GM21381 (cell line): ENCODE data around the gene HRAS.

Experiments
- ATAC-seq: cut with Tn5 transposase; IDR thresholded peaks from one replicate; pipeline ENCODE4 v1.9.1; 2021; ENCODE audit warnings: mild to moderate bottlenecking, moderate library complexity; ENCODE audit not compliant: unreplicated experiment

The HRAS gene

DNA sequence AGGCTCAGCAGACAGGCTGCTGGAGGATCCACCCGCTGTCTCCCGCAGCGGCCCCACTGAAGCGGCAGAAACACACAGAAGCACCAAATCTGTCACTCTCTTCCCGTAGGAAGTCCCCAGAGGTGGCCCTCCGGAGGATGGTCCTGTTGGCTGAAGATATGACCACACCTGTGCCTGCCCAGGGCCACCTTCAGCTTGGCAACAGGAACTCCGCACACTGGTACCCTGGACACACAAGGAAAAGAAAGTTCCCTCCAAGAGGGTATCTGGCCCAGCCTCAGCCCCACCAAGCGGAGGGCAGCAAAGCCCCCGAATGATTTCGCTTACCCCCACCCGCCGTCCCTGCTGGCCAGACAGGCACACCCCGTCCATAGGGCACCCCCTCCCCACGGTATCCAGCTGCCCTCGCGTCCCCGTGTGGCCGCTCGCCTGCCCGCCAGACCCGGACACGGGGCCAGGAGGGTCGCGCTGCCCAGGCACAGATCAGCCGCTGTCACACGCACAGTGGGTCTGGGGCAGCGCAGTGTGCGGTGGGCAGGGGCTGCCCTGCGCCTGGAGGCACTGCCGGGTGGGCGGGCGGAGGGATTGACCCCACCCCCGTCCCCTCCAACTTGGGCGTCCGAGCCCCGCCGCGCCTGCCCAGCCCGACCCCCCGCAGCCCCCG is 32.4 kb upstream of the HRAS start:
- ATAC-seq: no peak

DNA sequence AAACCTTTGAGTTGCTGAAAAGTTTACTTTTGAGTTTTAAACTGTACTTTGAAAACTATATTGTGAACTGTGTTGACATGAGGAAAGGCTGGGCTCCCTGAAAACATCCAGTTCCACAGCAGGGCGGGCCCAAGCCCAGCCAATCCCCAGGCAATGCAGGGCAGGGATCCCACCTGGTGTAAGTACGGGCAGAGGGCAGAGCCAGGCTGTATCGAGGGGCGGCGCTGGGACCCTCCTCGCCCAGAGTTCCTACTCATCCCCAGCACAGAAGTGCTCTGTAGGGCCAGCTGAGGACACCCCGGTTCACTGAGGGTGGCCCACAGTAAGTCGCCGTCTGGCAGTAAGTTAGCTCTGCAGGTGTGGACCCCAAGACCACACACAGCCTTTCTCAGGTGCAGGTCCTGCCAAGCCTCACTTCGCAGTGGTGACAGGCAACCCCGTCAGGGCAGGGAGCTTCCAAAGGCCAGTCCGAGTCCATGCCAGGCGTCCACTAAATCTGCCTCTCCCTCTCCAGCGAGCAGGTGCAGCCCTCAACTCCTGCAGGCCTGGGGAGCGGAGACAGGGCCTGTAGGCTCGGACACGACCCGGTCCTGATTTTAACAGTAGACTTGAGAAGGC is 31.7 kb upstream of the HRAS start:
- no peak for ATAC-seq

DNA sequence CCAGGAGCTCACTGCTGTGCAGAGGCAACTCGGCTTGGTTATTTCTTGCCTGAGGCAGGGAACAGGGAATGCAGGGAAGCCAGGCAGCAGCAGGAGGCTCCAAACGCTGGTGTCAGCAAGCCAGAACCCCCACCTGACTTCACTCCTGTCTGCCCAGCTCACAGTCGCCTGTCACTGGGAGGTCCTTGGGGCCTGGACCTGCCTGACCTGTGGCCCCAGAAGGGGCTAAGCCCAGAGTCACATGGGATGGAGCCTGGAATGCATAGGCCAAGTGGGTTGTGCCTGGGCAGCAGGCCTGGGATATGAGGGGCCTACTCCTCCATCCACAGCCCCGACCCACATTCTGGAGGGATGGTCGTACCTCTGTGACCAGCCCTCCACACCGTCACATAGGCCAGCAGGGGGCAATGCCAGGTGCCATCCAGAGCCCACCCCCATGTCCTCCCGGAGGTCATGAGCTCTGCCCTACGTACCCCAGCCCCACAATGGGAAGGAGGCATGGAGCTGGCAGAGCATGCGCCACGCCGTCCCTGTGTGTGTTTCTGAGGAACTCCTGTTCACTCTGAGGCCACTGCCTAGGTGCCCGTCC is 30.6 kb upstream of the HRAS start:
- ATAC-seq: no peak

DNA sequence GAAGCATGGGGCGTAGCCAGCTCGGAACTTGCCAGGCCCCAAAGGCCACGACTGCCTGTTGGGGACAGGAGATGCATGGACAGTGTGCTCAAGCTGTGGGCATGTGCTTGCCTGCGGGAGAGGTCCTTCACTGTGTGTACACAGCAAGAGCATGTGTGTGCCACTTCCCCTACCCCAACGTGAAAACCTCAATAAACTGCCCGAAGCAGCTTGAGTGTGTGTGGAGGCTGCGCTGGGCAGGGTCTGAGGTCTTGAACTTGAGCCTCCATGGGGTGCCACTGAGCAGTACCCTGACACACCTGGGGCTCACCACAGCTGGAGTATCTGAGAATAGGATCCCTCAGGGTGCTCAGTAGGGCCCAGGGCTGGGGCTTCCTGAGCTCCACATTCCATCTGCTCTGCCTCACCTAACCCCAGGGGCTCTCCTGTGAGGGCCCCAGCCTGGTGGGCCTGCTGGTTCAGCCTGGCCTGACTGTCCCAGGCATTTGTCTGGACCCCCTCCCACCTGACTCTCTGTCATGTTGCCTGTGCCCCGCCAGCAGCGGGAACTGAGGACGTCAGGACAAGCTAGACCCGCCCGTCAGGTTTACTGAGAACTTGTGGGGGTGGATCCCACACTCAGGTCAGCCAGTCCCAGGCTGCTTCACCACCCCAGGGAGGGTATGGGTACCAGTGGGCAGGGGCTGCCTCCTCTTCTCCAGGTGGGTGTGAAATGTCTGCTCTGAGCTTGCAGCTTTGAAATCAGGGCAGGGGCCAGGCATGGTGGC is 28.6 kb upstream of the HRAS start:
- no peak for ATAC-seq

DNA sequence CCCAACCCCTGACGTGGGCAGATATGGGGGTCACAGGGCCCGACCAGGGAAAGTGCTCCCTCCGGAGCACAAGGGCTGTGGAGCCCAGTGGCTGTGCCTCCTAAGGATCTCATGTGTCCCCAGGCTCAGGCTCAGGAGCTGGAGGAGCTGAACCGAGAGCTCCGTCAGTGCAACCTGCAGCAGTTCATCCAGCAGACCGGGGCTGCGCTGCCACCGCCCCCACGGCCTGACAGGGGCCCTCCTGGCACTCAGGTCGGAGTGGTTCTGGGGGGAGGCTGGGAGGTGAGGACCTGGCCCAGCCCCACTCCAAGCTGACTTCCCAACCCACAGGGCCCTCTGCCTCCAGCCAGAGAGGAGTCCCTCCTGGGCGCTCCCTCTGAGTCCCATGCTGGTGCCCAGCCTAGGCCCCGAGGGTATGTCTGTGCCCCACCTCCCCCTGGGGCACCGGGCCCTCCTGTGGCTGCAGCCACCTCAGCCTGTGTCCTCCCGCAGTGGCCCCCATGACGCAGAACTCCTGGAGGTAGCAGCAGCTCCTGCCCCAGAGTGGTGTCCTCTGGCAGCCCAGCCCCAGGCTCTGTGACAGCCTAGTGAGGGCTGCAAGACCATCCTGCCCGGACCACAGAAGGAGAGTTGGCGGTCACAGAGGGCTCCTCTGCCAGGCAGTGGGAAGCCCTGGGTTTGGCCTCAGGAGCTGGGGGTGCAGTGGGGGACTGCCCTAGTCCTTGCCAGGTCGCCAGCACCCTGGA is 27.9 kb upstream of the HRAS start:
- ATAC-seq: no peak

DNA sequence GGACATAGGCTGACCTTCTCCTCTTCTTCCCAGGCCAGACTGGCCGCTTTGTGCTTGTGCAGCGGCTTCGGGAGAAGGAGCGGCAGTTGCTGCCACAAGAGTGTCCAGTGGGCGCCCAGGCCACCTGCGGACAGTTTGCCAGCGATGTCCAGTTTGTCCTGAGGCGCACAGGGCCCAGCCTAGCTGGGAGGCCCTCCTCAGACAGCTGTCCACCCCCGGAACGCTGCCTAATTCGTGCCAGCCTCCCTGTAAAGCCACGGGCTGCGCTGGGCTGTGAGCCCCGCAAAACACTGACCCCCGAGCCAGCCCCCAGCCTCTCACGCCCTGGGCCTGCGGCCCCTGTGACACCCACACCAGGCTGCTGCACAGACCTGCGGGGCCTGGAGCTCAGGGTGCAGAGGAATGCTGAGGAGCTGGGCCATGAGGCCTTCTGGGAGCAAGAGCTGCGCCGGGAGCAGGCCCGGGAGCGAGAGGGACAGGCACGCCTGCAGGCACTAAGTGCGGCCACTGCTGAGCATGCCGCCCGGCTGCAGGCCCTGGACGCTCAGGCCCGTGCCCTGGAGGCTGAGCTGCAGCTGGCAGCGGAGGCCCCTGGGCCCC is 26.8 kb upstream of the HRAS start:
- no peak for ATAC-seq

DNA sequence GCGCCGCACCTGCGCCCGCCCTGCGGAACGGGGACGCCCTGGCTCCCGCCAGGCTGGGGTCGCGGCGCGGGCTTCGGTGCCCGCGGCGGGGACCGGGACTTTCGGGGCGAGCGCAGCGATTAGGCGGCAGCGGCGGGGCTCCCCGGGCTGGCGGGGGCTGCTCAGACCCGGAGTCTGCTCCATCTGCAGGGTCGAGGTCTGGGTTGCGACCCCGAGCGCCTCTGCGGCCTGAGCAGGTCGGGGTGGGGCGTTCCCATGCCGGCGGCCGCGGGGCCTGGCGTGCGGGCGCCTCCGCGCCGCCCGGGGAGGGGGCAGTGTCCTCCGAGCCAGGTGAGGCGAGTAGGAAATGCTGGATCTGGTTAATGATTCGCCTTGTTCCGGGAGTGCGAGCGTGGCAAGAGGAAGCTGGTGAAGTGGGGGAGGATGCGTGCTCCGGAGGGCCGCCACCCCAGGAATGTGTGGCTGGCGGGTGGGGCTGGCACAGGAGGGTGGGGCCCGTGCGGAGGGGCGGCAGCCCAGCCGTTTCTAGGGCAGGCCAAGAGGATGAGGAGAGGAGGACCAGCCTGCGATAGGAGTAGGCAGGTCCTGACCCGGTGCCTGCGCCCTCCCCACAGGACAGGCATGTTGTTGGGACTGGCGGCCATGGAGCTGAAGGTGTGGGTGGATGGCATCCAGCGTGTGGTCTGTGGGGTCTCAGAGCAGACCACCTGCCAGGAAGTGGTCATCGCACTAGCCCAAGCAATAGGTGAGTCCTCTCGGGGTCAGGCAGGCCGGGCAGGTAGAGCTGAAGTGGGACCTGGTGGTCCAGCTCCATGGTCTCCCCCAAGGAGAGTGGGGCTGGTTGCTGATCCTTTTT is 26.0 kb upstream of the HRAS start:
- peak; percentile 16 for ATAC-seq

DNA sequence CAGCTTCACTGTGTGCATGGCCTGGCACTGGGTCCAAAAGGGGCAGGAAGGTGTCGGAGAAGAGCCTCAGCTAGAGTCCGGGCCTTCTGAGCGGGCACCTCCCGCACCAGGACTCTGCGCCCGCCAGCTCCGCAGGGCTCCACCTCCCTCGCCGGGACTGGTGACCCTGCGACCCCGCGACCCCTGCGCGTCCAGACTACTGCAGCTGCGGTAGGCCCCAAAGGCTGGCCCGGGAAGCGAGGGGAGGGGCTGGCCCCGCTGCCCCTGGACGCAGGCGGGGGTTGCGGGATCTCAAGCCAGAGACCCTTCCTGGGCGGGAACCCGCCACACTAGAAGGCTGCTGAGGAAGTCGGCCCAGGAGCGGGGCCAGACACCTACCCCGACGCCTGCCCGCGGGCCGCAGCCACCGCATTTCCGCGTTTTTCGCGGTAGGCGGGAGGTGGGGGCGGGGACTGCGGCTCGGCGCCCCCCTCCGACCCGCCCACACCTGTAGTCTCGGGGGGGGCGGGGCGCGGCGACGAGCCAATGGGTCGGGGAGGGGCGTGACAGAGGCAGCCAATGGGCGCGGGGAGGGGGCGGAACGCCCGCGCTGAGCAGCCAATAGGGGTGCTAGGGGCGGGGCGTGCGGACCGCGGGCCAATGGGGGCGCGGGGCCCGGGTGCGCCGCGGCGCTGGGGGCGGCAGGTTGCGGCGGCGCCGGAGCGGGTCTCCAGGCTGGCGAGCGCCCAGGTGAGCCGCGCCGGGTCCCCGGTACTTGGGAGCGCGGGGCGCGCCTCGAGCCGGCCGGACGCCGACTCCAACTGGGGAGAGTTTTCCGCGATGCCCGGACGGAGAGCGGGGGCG is 25.1 kb upstream of the HRAS start, which contains the start of the genes LMNTD2 and RASSF7:
LMNTD2 (minus strand) TSS at position 434 of the 843 bp plus-strand sequence; CDS start at position 412, 22 bp downstream.
RASSF7 (plus strand) TSS at position 666 of the 843 bp plus-strand sequence. CDS start 799 bp downstream, outside the sequence.
- peak; percentile 71 for ATAC-seq

DNA sequence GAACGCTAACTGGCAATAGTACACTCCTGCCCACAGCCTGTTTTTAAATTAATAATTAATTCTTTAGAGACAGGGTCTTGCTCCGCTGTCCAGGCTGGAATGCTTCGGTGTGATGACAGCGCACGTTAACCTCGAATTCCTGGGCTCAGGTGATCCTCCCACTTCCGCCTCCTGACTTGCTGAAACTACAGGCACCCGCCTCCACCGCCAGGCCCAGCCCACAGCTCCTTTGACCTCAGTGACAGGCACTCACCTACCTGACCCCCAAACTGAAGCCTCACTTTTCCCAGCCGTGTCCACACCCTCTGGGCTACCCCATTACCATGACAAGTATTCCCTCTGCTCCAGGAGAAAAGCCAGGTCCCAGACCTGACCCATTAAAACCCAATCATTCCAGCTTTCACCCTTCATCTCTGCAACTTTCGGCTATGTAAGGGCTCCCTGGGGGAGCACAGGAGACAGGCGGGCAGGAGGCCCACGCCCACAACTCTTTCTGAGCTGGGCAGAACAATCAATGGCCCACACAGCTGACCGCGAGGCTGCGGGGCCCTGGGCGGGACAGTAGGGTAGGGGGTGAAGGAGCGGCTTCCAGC is 24.4 kb upstream of the HRAS start:
- no peak for ATAC-seq

DNA sequence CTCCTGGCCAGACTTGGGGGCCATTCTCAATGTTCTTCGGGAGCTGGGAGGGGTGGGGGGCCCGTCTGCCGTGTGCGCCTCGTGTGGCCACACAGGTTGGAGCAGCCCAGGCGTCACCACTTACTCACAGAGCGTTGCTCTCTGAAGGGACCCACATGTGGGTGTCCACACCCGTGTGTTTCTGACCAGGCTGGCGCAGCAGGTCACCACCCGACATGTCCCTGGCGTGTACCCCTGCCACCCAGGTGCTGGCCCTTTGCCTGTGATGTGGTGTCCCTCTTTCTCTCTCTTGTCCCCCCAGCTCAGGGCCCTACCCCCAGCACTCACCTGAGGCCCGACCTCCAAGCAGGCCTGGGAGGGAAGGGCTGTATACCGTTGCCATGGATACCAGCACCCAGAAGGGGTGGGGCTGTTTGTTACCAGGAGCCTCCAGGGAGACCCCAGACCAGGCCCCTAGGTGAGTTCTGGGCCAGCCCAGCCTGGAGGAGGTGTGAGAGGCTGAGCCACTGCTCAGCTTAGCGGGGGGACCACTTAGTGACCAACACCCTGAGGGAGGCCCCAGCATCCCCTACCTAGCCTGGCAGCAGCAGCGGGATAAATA is 23.7 kb upstream of the HRAS start:
- ATAC-seq: no peak

DNA sequence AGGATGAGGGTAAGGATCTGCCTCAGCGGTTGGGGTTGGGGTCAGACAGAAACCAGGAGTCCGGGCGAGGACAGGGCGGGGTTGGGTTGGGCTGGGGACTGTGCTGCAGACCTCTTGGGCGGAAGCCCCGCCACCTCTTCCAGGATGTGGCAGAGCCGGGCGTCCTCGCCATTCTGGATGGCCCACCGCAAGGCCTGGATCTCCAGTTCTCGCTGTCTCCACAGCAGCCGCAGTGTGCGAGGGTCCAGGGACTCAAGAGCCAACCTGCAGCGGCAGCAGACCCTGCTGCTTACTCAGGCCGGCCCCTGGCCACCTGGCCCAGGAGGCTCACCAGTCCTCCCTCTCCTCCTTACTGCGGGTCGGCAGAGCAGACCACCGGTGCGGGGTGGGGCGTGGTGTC is 23.1 kb upstream of the HRAS start:
- ATAC-seq: no peak

DNA sequence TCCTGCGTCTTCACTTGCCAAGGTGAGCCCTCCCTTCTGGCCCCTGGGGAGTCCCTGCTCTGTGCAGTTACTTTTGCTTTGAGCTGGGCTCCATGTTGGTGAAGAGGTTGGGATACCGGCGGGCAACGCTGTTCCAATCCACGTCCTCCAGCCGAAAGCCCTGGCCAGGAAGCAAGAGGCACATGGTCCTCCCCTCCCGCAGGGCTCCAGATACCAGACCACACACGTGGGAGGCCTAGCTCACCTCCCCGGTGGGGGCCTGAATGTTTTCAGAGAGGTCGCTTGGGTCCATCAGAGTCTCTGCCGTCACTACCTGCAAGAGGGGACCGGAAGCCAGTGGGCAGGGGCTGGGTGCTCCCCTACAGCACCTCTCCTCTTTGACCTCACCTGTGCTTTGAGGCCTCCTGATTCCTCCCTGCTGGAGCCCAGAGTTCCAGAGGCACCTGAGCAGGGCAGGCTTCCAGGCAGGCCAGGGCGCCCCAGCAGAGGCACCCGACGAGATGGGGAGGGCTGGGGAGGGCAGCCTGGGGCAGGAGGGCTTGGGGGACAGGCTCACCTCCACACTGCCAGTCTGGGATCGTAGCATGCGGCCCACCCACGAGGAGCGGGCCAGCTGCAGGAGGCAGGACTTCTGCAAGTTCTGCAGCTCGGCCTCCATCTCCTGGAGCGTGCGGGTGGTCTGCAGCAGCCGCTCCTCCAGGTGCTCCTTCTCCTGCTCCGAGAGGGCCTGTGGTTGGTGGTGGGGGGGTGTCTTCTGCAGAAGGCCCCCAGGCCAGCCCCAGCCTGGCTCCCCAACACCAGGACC is 22.2 kb upstream of the HRAS start:
- no peak for ATAC-seq

DNA sequence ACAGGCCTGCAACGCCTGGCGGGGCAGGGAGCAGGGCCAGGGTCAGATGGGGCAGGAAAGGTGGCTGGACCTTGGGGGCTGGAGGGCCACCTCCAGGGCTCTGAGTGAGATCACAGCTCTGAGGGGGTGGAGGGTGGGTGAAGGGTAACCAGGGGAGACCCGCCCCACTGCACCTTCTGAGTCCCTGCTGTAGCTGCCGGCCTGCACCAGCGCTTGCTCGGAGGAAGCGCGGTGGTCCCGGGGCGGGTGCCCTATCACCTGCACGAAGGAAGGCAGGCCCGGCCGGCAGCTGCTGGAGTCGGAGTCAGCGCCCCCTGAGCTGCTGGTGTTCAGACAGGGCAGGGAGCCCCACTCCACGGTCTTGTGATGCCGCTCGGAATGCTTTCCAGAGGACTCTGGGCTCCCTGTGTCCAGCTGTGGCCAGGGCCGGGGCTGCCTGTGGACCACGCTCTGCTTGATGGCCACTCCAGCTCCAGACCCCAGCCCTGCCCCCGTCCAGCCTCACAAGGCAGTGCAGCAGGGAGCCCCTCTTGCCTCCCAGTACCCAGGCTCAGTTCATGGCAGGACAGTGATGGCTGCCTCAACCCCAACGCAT is 21.4 kb upstream of the HRAS start:
- ATAC-seq: no peak

DNA sequence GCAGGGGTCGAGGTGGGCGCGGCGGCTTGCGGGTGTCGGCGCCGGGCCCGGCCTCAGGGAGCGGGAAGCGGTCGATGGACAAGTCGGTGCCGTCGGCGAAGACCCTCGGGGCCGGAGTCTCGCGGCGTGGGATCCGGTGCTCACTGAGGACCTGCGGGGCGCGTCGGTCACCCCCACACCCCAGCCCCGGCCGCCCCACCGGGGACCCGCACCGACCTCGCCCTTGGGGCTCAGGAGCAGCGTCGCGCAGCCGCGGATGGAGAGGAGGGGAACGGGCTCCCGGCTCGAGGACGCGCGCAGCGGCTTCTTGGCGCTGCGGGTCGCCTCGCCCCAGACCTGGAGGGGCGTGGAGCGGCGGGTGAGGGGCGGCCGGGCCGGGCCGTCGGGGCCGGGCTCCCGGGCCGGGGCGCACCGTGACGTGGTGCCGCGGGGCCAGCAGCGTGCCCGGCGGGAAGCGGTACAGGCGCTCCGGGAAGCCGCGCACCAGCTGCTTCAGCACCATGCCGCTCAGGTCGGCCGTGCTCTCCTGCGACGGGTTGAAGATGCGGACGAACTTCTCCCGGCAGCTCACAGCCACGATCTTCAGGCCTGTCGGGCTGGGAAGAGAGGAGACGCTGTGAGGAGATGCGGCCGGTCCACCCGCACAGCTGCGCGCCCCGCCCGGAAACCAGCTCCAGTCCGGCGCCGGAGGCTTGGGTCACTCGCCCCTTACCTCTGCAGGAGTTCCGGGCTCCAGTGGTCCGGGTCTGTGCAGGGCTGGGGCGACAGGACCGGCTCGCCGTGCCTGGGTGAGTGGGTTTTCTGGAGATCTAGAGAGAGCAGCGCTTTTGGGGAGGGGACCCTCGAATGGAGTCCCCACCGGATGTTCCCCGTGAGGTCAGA is 20.6 kb upstream of the HRAS start:
- no peak for ATAC-seq

DNA sequence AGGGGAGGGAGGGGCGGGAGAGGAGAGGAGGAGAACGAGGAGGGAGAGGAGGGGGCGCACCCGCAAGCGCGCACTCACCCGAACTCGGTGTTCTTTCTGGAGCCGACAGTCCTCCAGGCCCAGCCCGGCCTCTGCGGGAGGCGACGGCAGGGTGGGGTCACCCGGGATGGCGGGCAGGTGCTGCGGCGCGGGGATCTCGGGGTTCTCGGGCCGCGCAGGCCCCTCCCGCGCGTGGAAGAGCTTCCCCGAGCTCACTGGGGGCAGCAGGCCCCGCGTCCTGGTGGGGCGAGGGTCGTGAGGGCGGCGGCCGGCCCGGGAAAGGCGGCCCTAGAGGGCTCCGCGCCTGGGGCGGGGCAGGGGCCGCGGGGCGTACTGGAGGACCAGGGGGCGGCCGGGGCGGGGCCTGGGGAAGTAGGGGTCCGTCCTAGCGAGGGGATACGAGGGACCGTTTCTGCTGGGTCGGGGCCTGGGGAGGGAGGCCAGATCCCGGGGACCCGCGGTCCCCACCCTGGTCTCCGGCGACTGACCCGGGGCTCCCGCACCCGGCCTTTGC is 19.9 kb upstream of the HRAS start:
- no peak for ATAC-seq
